ENCODE measurements around the gene MTG2. TPM values are rescaled to one million over a fixed set of nuclear protein-coding genes. Genes with fewer than 3 reads are reported as not detected.

Gene MTG2
- polyA plus RNA-seq, 1 donor (not counting 4 experiments of a cell fraction or from before 2014, with no cell fraction given): 24.7 TPM

GRCh38 chr20:62211216-62211615 is 28.4 kb downstream of the MTG2 start:
- no peak overlapping the region for H3K4me2 ChIP-seq (ENCODE audit: control insufficient read depth, extremely low read depth, insufficient read depth, low read depth, low read length)
- H3K79me2 ChIP-seq (ENCODE audit: control insufficient read depth, insufficient read depth, low read length): no peaks in the 10 kb centered on the region
- H3K4me3 ChIP-seq (ENCODE audit: control insufficient read depth in 2 of 3, extremely low read depth in 1 of 3, insufficient read depth in 2 of 3, low read depth in 1 of 3, low read length in 3 of 3): no peak overlapping the region
- no peak for FAIRE-seq
- H3K9me1 ChIP-seq (ENCODE audit: control insufficient read depth, extremely low read depth, insufficient read depth, low read length): no peaks in the 10 kb centered on the region
- H3K9ac ChIP-seq (ENCODE audit: control insufficient read depth, extremely low read depth, insufficient read depth, low read length): no peak overlapping the region
- no peak overlapping the region for H3K27ac ChIP-seq (ENCODE audit: control insufficient read depth, insufficient read depth, low read length)
- H3K4me1 ChIP-seq (ENCODE audit: control insufficient read depth, extremely low read depth, insufficient read depth, low read length): peaks cover 9% of the 10 kb centered on the region
- peaks cover 12% of the 10 kb centered on the region for H4K20me1 ChIP-seq (ENCODE audit: control insufficient read depth, extremely low read depth, insufficient read depth, low read length)
- TF ChIP-seq CTCF (optimal IDR thresholded peaks at IDR 0.05 in 1 of 3, IDR thresholded peaks at IDR 0.05 in 1 of 3, conservative IDR thresholded peaks at IDR 0.05 in 1 of 3; ENCODE audit: extremely low read depth in 1 of 3, insufficient read depth in 2 of 3, low read length in 3 of 3) (no peak), EZH2 (IDR thresholded peaks at IDR 0.05; ENCODE audit: low read length) (no peak)
- H3K27me3 ChIP-seq (ENCODE audit: control insufficient read depth, extremely low read depth, insufficient read depth, low read length): peaks cover 52% of the 10 kb centered on the region
- dilution Hi-C loops (cut with MboI; ENCODE audit: extremely low pct_ligation_motif_present, low sequenced_read_pairs): no loop called here
- no peaks in the 10 kb centered on the region for H3K36me3 ChIP-seq (ENCODE audit: control insufficient read depth in 2 of 2, extremely low read depth in 1 of 2, insufficient read depth in 2 of 2, low read length in 2 of 2)
- no peak for DNase-seq (ENCODE audit: low read depth, low spot score)
- no peaks in the 10 kb centered on the region for H3K9me3 ChIP-seq (ENCODE audit: control insufficient read depth, low read depth, low read length)
- H2AFZ ChIP-seq (ENCODE audit: control insufficient read depth, low read length): no peak overlapping the region

GRCh38 chr20:62211769-62212288 is 29.0 kb downstream of the MTG2 start:
- Histone ChIP-seq H3K4me3 (ENCODE audit: control insufficient read depth in 2 of 3, extremely low read depth in 1 of 3, insufficient read depth in 2 of 3, low read depth in 1 of 3, low read length in 3 of 3) (no peak overlapping the region), H3K79me2 (ENCODE audit: control insufficient read depth, insufficient read depth, low read length) (no peaks in the 10 kb centered on the region), H3K27ac (ENCODE audit: control insufficient read depth, insufficient read depth, low read length) (no peak overlapping the region), H3K36me3 (ENCODE audit: control insufficient read depth in 2 of 2, extremely low read depth in 1 of 2, insufficient read depth in 2 of 2, low read length in 2 of 2) (no peaks in the 10 kb centered on the region), H3K9ac (ENCODE audit: control insufficient read depth, extremely low read depth, insufficient read depth, low read length) (no peak overlapping the region), H3K9me1 (ENCODE audit: control insufficient read depth, extremely low read depth, insufficient read depth, low read length) (no peaks in the 10 kb centered on the region), H3K9me3 (ENCODE audit: control insufficient read depth, low read depth, low read length) (no peaks in the 10 kb centered on the region), H3K27me3 (ENCODE audit: control insufficient read depth, extremely low read depth, insufficient read depth, low read length) (peaks cover 52% of the 10 kb centered on the region), H4K20me1 (ENCODE audit: control insufficient read depth, extremely low read depth, insufficient read depth, low read length) (peaks cover 12% of the 10 kb centered on the region), H3K4me1 (ENCODE audit: control insufficient read depth, extremely low read depth, insufficient read depth, low read length) (peaks cover 9% of the 10 kb centered on the region), H2AFZ (ENCODE audit: control insufficient read depth, low read length) (no peak overlapping the region), H3K4me2 (ENCODE audit: control insufficient read depth, extremely low read depth, insufficient read depth, low read depth, low read length) (no peak overlapping the region)
- dilution Hi-C loops (cut with MboI; ENCODE audit: extremely low pct_ligation_motif_present, low sequenced_read_pairs): no loop called here
- no peak for DNase-seq (ENCODE audit: low read depth, low spot score)
- no peak for FAIRE-seq
- TF ChIP-seq CTCF (optimal IDR thresholded peaks at IDR 0.05 in 1 of 3, IDR thresholded peaks at IDR 0.05 in 1 of 3, conservative IDR thresholded peaks at IDR 0.05 in 1 of 3; ENCODE audit: extremely low read depth in 1 of 3, insufficient read depth in 2 of 3, low read length in 3 of 3) (no peak), EZH2 (IDR thresholded peaks at IDR 0.05; ENCODE audit: low read length) (no peak)

Data from keratinocyte (primary cell).